Adrenal gland (tissue), 12 donors: ENCODE data around the gene WWC2. TPM values are rescaled to one million over a fixed set of nuclear protein-coding genes. Genes with fewer than 3 reads are reported as not detected.

Experiments
- DNase-seq, 7 donors: peaks; one replicate each; pipeline ENCODE4 v3.0.0-alpha.2; 2019 to 2020
- H3K27ac ChIP-seq, 5 donors: fragments of 200-600 bp; sonication (generic) in 4 of 5; 1 replicate in 3 of 5; 2 replicates in 2 of 5; pipeline versions ENCODE4 v1.5.1 to v1.8.0; 2016 to 2020; ENCODE audit warnings: mild to moderate bottlenecking in 1 of 5
- H3K27me3 ChIP-seq: fragments of 200-600 bp; 2 replicates; pipeline ENCODE4 v1.8.0; 2021
- H3K36me3 ChIP-seq, 2 donors: fragments of 200-600 bp; replicated peaks in 1 of 2; 1 replicate in 1 of 2; 2 replicates in 1 of 2; pipeline versions ENCODE4 v1.5.1 to v1.8.0; 2018 to 2022
- H3K4me1 ChIP-seq, 2 donors: fragments of 200-600 bp; replicated peaks in 1 of 2; 1 replicate in 1 of 2; 2 replicates in 1 of 2; pipeline versions ENCODE4 v1.5.1 to v1.8.0; 2018 to 2021
- H3K4me3 ChIP-seq, 4 donors: fragments of 200-600 bp; sonication (generic) in 3 of 4; one replicate each; pipeline ENCODE4 v1.5.1; 2016 to 2018
- H3K9me3 ChIP-seq, 3 donors: fragments of 200-600 bp; sonication (generic) in 1 of 3; replicated peaks in 1 of 3; 1 replicate in 2 of 3; 2 replicates in 1 of 3; pipeline versions ENCODE4 v1.5.1 to v1.8.0; 2016 to 2021
- POLR2A ChIP-seq, 2 donors: fragments of 450-650 bp; IDR thresholded peaks; one replicate each; pipeline ENCODE4 v1.6.1; 2017; ENCODE audit warnings: antibody characterized with exemption in 2 of 2, mild to moderate bottlenecking in 2 of 2, moderate library complexity in 1 of 2
- WGBS, 4 donors: extraction: QIAGEN DNeasy Blood & Tissue Kit in 2 of 4; methylation state at CpG; one replicate each; pipeline versions ENCODE4 v1.1.5 to v1.1.7; 2013 to 2017; 5-methylcytosine and 5-hydroxymethylcytosine counted together
- intact Hi-C, 2 donors: fragments of 100-400 bp; cut with DNase I; formaldehyde crosslinking; loops; one replicate each; pipeline versions ENCODE4 v1.14.1 to v1.15.0; 2022 to 2023
- polyA plus RNA-seq, 3 donors: library from polyadenylated mRNA; stranded (reverse); fragments of 200-250 nt in 2 of 3; fragments of 350-450 nt in 1 of 3; fragmentation: Illumina TruSeq in 1 of 3; extraction: RNeasy Lipid Tissue Mini Kit (QIAGEN cat#74804) in 1 of 3; gene quantifications; one replicate each; pipeline ENCODE4 v1.2.3, GENCODE V29; 2013 to 2014
- total RNA-seq, 9 donors: library from RNA; depleted of rRNA in 4 of 9; stranded (reverse); fragments of >200 nt in 4 of 9; fragments of 120-200 nt in 1 of 9; fragmentation: NEBNext Ultra II Directional in 1 of 9; extraction: Animal tissue kit (Norgen Biotek cat#: 25700) in 1 of 9; gene quantifications; one replicate each; pipeline versions ENCODE4 v1.1.0 to v1.2.4, GENCODE V29; 2013 to 2023
- TF ChIP-seq, protein P1 (sequence below), 6 experiments: fragments of 450-650 bp in 4 of 6; fragments of 200-600 bp in 2 of 6; sonication (generic) in 1 of 6; IDR thresholded peaks; 1 replicate in 5 of 6; 2 replicates in 1 of 6; pipeline versions ENCODE4 v1.5.1 to v1.8.0; 2016 to 2021; ENCODE audit warnings: antibody characterized with exemption in 6 of 6, mild to moderate bottlenecking in 2 of 6, moderate library complexity in 1 of 6
- donor health status: healthy with polysubstance abuse.
- donor health status: Bipolar disorder and iron deficiency.
- donor health status: DM: yes; HTN: yes; CAD: no.
- donor health status: DM: no; HTN: no; CAD: no.
- donor health status: DM: no; HTN: no; CAD: no.
- donor health status: DM: yes; HTN: yes; CAD: no.

The WWC2 gene
- total and polyA plus RNA-seq, 12 donors: 3.1 to 27.9 (median 17.4) TPM

DNA sequence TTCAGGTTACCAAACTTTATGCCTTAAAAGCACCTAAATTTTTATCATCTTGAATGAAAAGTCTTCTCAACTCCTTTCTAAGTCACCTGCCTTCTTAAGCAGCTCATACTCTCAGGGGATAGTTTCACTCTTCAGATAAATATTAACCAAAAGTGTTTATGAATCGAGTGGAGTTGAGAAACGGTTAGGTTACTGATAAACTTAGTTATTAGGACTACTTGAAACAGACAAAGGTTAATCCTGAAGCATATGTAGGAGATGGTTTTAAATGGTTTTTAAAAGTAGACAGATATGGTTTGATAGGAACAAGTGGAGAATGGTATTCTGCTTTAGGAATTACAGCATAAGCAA, 188.2 kb downstream of the WWC2 start:
- H3K27ac ChIP-seq: no peak overlapping the region
- no peaks in the 10 kb centered on the region for H3K4me1 ChIP-seq
- no peaks in the 10 kb centered on the region for H3K27me3 ChIP-seq
- 92 to 96% (median 93%) methylated on average over 2 of the region's 2 CpGs for WGBS, 4 donors
- no peaks in the 10 kb centered on the region for H3K9me3 ChIP-seq
- intact Hi-C loops: no loop called here
- TF ChIP-seq, protein P1, sequence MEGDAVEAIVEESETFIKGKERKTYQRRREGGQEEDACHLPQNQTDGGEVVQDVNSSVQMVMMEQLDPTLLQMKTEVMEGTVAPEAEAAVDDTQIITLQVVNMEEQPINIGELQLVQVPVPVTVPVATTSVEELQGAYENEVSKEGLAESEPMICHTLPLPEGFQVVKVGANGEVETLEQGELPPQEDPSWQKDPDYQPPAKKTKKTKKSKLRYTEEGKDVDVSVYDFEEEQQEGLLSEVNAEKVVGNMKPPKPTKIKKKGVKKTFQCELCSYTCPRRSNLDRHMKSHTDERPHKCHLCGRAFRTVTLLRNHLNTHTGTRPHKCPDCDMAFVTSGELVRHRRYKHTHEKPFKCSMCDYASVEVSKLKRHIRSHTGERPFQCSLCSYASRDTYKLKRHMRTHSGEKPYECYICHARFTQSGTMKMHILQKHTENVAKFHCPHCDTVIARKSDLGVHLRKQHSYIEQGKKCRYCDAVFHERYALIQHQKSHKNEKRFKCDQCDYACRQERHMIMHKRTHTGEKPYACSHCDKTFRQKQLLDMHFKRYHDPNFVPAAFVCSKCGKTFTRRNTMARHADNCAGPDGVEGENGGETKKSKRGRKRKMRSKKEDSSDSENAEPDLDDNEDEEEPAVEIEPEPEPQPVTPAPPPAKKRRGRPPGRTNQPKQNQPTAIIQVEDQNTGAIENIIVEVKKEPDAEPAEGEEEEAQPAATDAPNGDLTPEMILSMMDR (IDR thresholded peaks at IDR 0.05): no peak
- TF ChIP-seq POLR2A (IDR thresholded peaks at IDR 0.05): no peak
- H3K36me3 ChIP-seq: peaks cover 0 to 4% of the 10 kb centered on the region in 2 donors
- no peak for DNase-seq
- no peak overlapping the region for H3K4me3 ChIP-seq

- Histone ChIP-seq H3K27ac (no peak overlapping the region), H3K27me3 (no peaks in the 10 kb centered on the region), H3K4me1 (no peaks in the 10 kb centered on the region), H3K9me3 (no peaks in the 10 kb centered on the region), H3K36me3 (peaks cover 0 to 4% of the 10 kb centered on the region in 2 donors), H3K4me3 (no peak overlapping the region)
- TF ChIP-seq, protein P1 (IDR thresholded peaks at IDR 0.05): no peak
- TF ChIP-seq POLR2A (IDR thresholded peaks at IDR 0.05): no peak
- DNase-seq: no peak
- 91 to 98% (median 95%) methylated on average over 6 of the region's 6 CpGs for WGBS, 4 donors
- intact Hi-C loops: no loop called here
Observed at GRCh38 chr4:183287677-183288076, 188.6 kb downstream of the WWC2 start.

DNA sequence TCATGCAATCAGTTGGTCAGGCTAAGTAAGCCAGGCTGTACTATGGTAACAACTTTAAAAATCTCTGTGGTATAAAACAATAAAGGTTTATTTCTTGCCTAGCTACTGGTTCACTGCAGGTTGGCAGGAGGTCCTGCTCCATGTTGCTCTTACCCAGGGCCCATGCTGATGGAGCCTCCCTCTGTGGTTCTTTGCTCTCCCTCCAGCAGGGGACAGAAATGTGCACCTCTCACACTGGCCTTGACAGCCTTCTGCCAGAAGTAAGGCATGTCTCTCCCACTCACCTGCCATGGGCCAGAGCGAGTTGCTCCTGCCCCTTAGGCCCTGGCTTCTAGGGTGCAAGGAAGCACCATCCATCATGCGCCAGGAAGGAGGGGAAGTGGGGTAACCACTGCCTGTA, 189.9 kb downstream of the WWC2 start:
- no peaks in the 10 kb centered on the region for H3K27me3 ChIP-seq
- 88 to 95% (median 90%) methylated on average over 2 of the region's 2 CpGs for WGBS, 4 donors
- H3K4me1 ChIP-seq: no peaks in the 10 kb centered on the region
- H3K4me3 ChIP-seq: no peak overlapping the region
- DNase-seq: no peak
- H3K36me3 ChIP-seq: peaks cover 0 to 4% of the 10 kb centered on the region in 2 donors
- TF ChIP-seq, protein P1 (IDR thresholded peaks at IDR 0.05): no peak
- no peak for TF ChIP-seq POLR2A (IDR thresholded peaks at IDR 0.05)
- no peak overlapping the region for H3K27ac ChIP-seq
- no peaks in the 10 kb centered on the region for H3K9me3 ChIP-seq
- intact Hi-C loops: no loop called here

DNA sequence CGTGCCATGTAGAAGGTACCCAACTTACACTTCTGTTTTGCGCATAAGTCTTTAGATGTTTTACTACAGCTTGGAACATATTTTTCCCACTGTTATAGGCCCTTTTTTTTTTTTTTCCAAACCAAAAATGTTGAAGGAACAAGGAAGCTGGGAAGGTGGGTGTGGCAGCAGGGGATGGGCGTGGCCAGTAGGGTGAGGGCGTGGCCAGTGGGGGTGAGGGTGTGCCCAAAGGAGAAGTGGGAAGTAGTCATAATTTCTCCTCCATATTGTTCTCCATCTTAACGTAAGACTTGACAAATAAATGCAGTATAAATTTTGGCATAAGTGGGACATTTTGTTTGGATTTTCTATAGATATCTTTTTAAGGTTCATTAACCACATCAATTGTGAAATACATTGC, 190.6 kb downstream of the WWC2 start:
- intact Hi-C loops: no loop called here
- TF ChIP-seq POLR2A (IDR thresholded peaks at IDR 0.05): no peak
- TF ChIP-seq, protein P1 (IDR thresholded peaks at IDR 0.05): no peak
- Histone ChIP-seq H3K4me1 (no peaks in the 10 kb centered on the region), H3K27ac (no peak overlapping the region), H3K36me3 (peaks cover 0 to 4% of the 10 kb centered on the region in 2 donors), H3K27me3 (no peaks in the 10 kb centered on the region), H3K9me3 (no peaks in the 10 kb centered on the region), H3K4me3 (no peak overlapping the region)
- DNase-seq: no peak
- 90 to 99% (median 94%) methylated on average over 5 of the region's 5 CpGs for WGBS, 4 donors
